Myometrial cell (primary cell): ENCODE data around the gene GATC. TPM values are rescaled to one million over a fixed set of nuclear protein-coding genes. Genes with fewer than 3 reads are reported as not detected.

Source experiments
- total RNA-seq: library from RNA; depleted of rRNA; stranded (reverse); fragments of >200 nt; gene quantifications from 2 replicates; pipeline ENCODE4 v1.2.3, GENCODE V29; 2015

The GATC gene
- 20.0 and 21.9 TPM in 2 replicates for total RNA-seq

GRCh38 chr12:120445911-120446843 is at the start of gene GATC, which contains the start of gene TRIAP1:
TSS of gene GATC (plus strand) at chr12:120446444. CDS start at chr12:120446481, 37 bp downstream.
TSS of gene TRIAP1 (minus strand) at chr12:120446384. CDS start at chr12:120446372, 12 bp downstream.

GRCh38 chr12:120437735-120438494 is 8.3 kb upstream of the GATC start, which contains the start of gene COX6A1:
TSS of gene COX6A1 (plus strand) at chr12:120438113. CDS start at chr12:120438127, 14 bp downstream.

DNA sequence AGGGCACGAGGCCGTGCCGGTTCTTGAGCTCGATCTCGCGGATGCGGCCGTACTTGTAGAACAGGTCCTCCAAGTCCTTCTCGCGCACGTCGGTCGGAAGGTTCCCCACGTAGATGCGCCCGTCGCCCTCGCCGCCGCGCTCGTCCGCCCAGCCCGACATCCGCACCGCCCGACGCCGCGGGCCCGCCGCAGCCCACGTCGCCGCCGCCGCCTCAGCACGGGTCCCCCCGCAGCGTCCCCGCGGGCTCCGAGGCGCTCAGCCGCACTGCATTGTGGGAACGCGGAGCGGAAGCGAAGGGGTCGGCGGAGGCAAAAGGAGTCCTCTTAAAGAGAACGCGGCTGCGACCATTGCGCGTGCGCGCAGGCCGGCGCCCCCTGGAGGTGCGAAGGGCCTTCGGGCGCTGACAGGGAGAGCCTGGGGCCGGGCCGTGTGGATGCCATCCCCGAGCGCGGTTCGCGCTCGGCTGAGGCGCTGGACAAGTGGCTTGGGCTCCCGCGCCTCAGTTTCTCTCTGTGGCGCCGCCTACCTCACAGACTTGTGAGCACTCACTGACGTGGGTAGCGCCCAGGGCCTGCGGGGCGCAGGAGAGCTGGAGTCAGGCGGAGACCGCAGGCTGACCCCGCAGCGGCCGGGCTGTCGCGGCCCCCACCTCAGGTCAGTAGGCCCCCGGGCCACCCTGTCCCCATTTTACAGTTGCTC is 23.4 kb downstream of the GATC start, which contains the start of gene SRSF9:
Gene SRSF9, minus strand, starts transcription at position 299 of the 700 bp plus-strand sequence. Its CDS starts 139 bp downstream, at position 160.

DNA sequence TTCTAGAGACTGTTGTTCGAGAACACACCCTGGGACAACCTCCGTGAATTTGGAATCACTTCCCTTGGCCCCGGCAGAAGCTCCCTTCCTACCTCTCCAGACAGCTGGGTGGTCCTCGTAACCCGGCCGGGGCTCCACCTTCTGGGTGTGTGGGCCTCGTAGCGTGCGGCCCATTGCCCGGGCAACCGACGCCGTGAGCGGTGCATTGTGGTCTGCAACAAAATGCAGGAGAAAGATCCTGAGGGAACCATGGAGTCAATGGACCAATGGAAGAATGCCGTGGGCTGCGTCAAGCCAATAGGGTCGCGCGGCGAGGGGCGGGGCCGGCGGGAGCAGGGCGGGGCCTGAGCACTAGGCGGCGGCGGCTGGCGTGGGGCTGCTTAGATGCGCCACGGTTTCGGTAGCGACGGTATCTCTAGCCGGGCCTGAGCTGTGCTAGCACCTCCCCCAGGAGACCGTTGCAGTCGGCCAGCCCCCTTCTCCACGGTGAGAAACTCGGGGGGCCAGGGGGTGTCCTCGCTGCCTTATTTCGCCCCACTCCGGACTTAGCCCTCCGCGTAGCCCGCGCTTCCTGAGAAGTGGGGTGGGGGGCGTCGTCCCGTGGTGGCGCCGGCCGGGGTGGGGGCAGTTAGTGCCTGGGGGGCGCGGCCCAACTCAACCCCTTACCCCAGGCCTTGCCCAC is 49.6 kb downstream of the GATC start, which contains the start of gene DYNLL1:
Gene DYNLL1, plus strand, starts transcription at position 383 of the 682 bp plus-strand sequence. CDS start 309 bp downstream, outside the sequence.

Other genes with a start within 250 kb of the GATC start
- 5,194 and 5,943 TPM in 2 replicates for gene RPLP0, start 245.3 kb upstream of the GATC start, total RNA-seq
- 129 and 139 TPM in 2 replicates for gene PXN, start 180.7 kb upstream of the GATC start, total RNA-seq
- gene RNU4-2, start 154.5 kb upstream of the GATC start, total RNA-seq = under 0.01 TPM in 1 of 2 replicates, not detected in the other
- gene RNU4-1, start 153.2 kb upstream of the GATC start, total RNA-seq = under 0.01 TPM in 1 of 2 replicates, not detected in the other
- gene SIRT4, start 144.1 kb upstream of the GATC start, total RNA-seq = under 0.01 and 0.35 TPM in 2 replicates
- gene PLA2G1B, start 118.7 kb upstream of the GATC start, total RNA-seq = not detected in 2 replicates
- not detected in 2 replicates for gene MSI1, start 77.3 kb upstream of the GATC start, total RNA-seq
- gene COX6A1, start 8.3 kb upstream of the GATC start, total RNA-seq = 499 and 694 TPM in 2 replicates
- gene TRIAP1, start 60 bp upstream of the GATC start, total RNA-seq = 53.0 and 60.5 TPM in 2 replicates
- 98.9 and 117 TPM in 2 replicates for gene SRSF9, start 23.3 kb downstream of the GATC start, total RNA-seq
- gene DYNLL1, start 49.7 kb downstream of the GATC start, total RNA-seq = 290 and 327 TPM in 2 replicates
- gene COQ5, start 82.7 kb downstream of the GATC start, total RNA-seq = 25.4 and 33.5 TPM in 2 replicates
- gene RNF10, start 87.9 kb downstream of the GATC start, total RNA-seq = 84.4 and 139 TPM in 2 replicates
- 53.9 and 62.6 TPM in 2 replicates for gene POP5, start 135.0 kb downstream of the GATC start, total RNA-seq
- not detected in 2 replicates for gene CABP1, start 194.2 kb downstream of the GATC start, total RNA-seq
- gene MLEC, start 240.7 kb downstream of the GATC start, total RNA-seq = 131 and 144 TPM in 2 replicates